HepG2 (cell line): ENCODE results near the gene UBE2O. TPM values are rescaled to one million over a fixed set of nuclear protein-coding genes. Genes with fewer than 3 reads are reported as not detected.

Source experiments
- ATAC-seq: fragments of 200-7000 bp; cut with Tn5 transposase; 3 replicates; pipeline ENCODE4 v1.9.1; 2020; ENCODE audit warnings: mild to moderate bottlenecking, moderate library complexity
- BruUV-seq: library from RNA; stranded (reverse); fragments of 400-500 nt; replicated peaks from 2 replicates; lab custom pipeline; 2021; lab: Mats Ljungman, UMichigan
- CTCF ChIA-PET: fragments of 300-600 bp; formaldehyde crosslinking; extraction: SDS; loops from one replicate; lab custom pipeline; 2021; ENCODE audit warnings: low total read pairs, inconsistent platforms, low intra/inter-chr PET ratio; lab: Yijun Ruan, JAX
- POLR2A ChIA-PET: fragments of 350-600 bp; sonication (Branson Sonifier 250); formaldehyde crosslinking; loops from one replicate; lab custom pipeline; 2020; ENCODE audit warnings: antibody characterized with exemption, inconsistent platforms; lab: Yijun Ruan, JAX
- DNase-seq: peaks from one replicate; pipeline ENCODE4 v3.0.0-alpha.2; 2015; ENCODE audit warnings: low spot score
- FAIRE-seq: peaks from 3 replicates; lab custom pipeline; 2011; peaks lifted over from hg19 to GRCh38; lab: Jason Lieb, UNC
- H2AFZ ChIP-seq: one replicate; pipeline ENCODE4 v1.6.1; 2011; ENCODE audit warnings: low read length, inconsistent platforms
- H3K27ac ChIP-seq: fragments of 300-600 bp; 3 replicates; pipeline ENCODE4 v1.8.0; 2011; ENCODE audit warnings: mixed run types, mild to moderate bottlenecking, mixed read lengths, low read length, inconsistent platforms; ENCODE audit not compliant: insufficient read depth; ENCODE audit errors: extremely low read length
- H3K27me3 ChIP-seq, 2 experiments: fragments of 200-600 bp in 1 of 2; 2 replicates in 1 of 2; 3 replicates in 1 of 2; pipeline versions ENCODE4 v1.6.0 to v1.8.0; 2011; ENCODE audit warnings: low read length in 2 of 2, mild to moderate bottlenecking in 2 of 2, moderate library complexity in 2 of 2, inconsistent platforms in 1 of 2; ENCODE audit not compliant: insufficient read depth in 2 of 2, control insufficient read depth in 1 of 2
- H3K36me3 ChIP-seq, 2 experiments: fragments of 200-600 bp in 1 of 2; replicated peaks in 1 of 2; 2 replicates in 1 of 2; 3 replicates in 1 of 2; pipeline versions ENCODE4 v1.5.1 to v1.8.0; 2011; ENCODE audit warnings: low read length in 2 of 2, inconsistent platforms in 1 of 2; ENCODE audit not compliant: insufficient read depth in 2 of 2, control insufficient read depth in 1 of 2
- H3K4me1 ChIP-seq: 2 replicates; pipeline ENCODE4 v1.5.1; 2012; ENCODE audit warnings: low read length, inconsistent platforms; ENCODE audit not compliant: insufficient read depth
- H3K4me2 ChIP-seq: 2 replicates; pipeline ENCODE4 v1.6.0; 2011; ENCODE audit warnings: low read depth, low read length, inconsistent platforms
- H3K4me3 ChIP-seq, 3 experiments: fragments of 200-600 bp in 1 of 3; sonication (generic), shearing (Covaris generic) in 1 of 3; replicated peaks in 1 of 3; 2 replicates each; pipeline ENCODE4 v1.5.1; 2011 to 2016; ENCODE audit warnings: low read length in 3 of 3, inconsistent platforms in 2 of 3, low read depth in 2 of 3, mild to moderate bottlenecking in 2 of 3, control low read depth in 1 of 3, mixed read lengths in 1 of 3; ENCODE audit not compliant: insufficient read depth in 1 of 3
- H3K79me2 ChIP-seq: one replicate; pipeline ENCODE4 v1.6.1; 2011; ENCODE audit warnings: low read length, inconsistent platforms; ENCODE audit not compliant: insufficient read depth
- H3K9ac ChIP-seq: 2 replicates; pipeline ENCODE4 v1.6.0; 2011; ENCODE audit warnings: mild to moderate bottlenecking, low read depth, low read length, inconsistent platforms; ENCODE audit not compliant: insufficient read depth
- H3K9me3 ChIP-seq: 2 replicates; pipeline ENCODE4 v1.5.1; 2012; ENCODE audit warnings: mild to moderate bottlenecking, low read length
- H4K20me1 ChIP-seq: 2 replicates; pipeline ENCODE4 v1.6.0; 2011; ENCODE audit warnings: inconsistent platforms, mild to moderate bottlenecking, low read length, moderate library complexity; ENCODE audit not compliant: insufficient read depth
- ARNT2 ChIP-seq: sonication (generic); formaldehyde crosslinking; IDR thresholded peaks from 2 replicates; pipeline ENCODE4 v1.8.0; 2022; ENCODE audit warnings: mild to moderate bottlenecking, low read depth, missing genetic modification reagents, moderate library complexity
- BRD4 ChIP-seq: sonication (generic); formaldehyde crosslinking; IDR thresholded peaks from 2 replicates; pipeline ENCODE4 v1.4.0; 2020; ENCODE audit warnings: missing genetic modification reagents
- EZH2 ChIP-seq: conservative IDR thresholded peaks from 2 replicates; pipeline ENCODE4 v1.6.1; 2012; ENCODE audit warnings: mild to moderate bottlenecking, low read depth, low read length, moderate library complexity
- KLF11 ChIP-seq: IDR thresholded peaks from 2 replicates; pipeline ENCODE4 v1.6.1; 2016; ENCODE audit warnings: missing compliant biosample characterization
- MATR3 ChIP-seq: sonication (generic); formaldehyde crosslinking; IDR thresholded peaks from 2 replicates; pipeline ENCODE4 v1.4.0; 2020; ENCODE audit warnings: missing genetic modification reagents
- NFE2L1 ChIP-seq: sonication (generic); formaldehyde crosslinking; IDR thresholded peaks from 2 replicates; pipeline ENCODE4 v1.4.0; 2020; ENCODE audit warnings: missing genetic modification reagents, mild to moderate bottlenecking, borderline replicate concordance
- PHF8 ChIP-seq: sonication (generic); formaldehyde crosslinking; IDR thresholded peaks from 2 replicates; pipeline ENCODE4 v1.5.0; 2020; ENCODE audit warnings: missing genetic modification reagents
- ZNF367 ChIP-seq: sonication (generic); formaldehyde crosslinking; IDR thresholded peaks from 2 replicates; pipeline ENCODE4 v1.4.0; 2020; ENCODE audit warnings: missing genetic modification reagents, borderline replicate concordance
- ZNF430 ChIP-seq: sonication (generic); formaldehyde crosslinking; IDR thresholded peaks from 2 replicates; pipeline ENCODE4 v1.9.0; 2021; ENCODE audit warnings: mild to moderate bottlenecking, missing genetic modification reagents
- ZNF616 ChIP-seq: sonication (generic); formaldehyde crosslinking; IDR thresholded peaks from 2 replicates; pipeline ENCODE4 v1.5.0; 2020; ENCODE audit warnings: low read depth, mild to moderate bottlenecking, missing genetic modification reagents
- ZNF652 ChIP-seq: IDR thresholded peaks from 2 replicates; pipeline ENCODE4 v1.6.1; 2016; ENCODE audit warnings: low read depth, borderline replicate concordance
- ZNF776 ChIP-seq: sonication (generic); formaldehyde crosslinking; IDR thresholded peaks from 2 replicates; pipeline ENCODE4 v1.4.0; 2020; ENCODE audit warnings: mild to moderate bottlenecking, missing genetic modification reagents
- ZNF850 ChIP-seq: sonication (generic); formaldehyde crosslinking; conservative IDR thresholded peaks from 2 replicates; pipeline ENCODE4 v1.9.0; 2021; ENCODE audit warnings: mild to moderate bottlenecking, missing genetic modification reagents
- ZSCAN22 ChIP-seq: sonication (generic); formaldehyde crosslinking; IDR thresholded peaks from 2 replicates; pipeline ENCODE4 v1.4.0; 2020; ENCODE audit warnings: mild to moderate bottlenecking, missing genetic modification reagents
- WGBS: methylation state at CpG from one replicate; pipeline ENCODE4 v1.1.6; 2017; ENCODE audit warnings: low lambda C conversion rate; 5-methylcytosine and 5-hydroxymethylcytosine counted together
- in situ Hi-C: cut with HindIII; loops from 2 replicates; pipeline ENCODE4 v1.10.0; 2017; ENCODE audit warnings: low pct_unique_long_range_greater_than_20kb; ENCODE audit not compliant: extremely low pct_ligation_motif_present
- intact Hi-C: fragments of 100-400 bp; cut with micrococcal nuclease; formaldehyde crosslinking; loops from one replicate; pipeline ENCODE4 v1.10.0; 2022; ENCODE audit not compliant: unreplicated experiment
- polyA plus RNA-seq, 8 experiments: library from polyadenylated mRNA; depleted of rRNA in 3 of 8; stranded (reverse) in 7 of 8; unstranded in 1 of 8; fragments of >200 nt; fragmentation: Illumina TruSeq in 4 of 8; extraction: Trizol in 4 of 8; gene quantifications; 2 replicates each; pipeline versions ENCODE4 v1.2.1 to v1.2.3, GENCODE V29; 2011 to 2016; ENCODE audit warnings: low read depth in 4 of 8, missing spikeins in 1 of 8, mixed read lengths in 1 of 8; ENCODE audit not compliant: insufficient read depth in 1 of 8
- total RNA-seq, 5 experiments: library from RNA; depleted of rRNA; stranded (reverse); fragments of >200 nt; fragmentation: Illumina TruSeq; extraction: Trizol; gene quantifications; 2 replicates each; pipeline ENCODE4 v1.2.3, GENCODE V29; 2016; ENCODE audit warnings: low read depth in 1 of 5
- TF ChIP-seq, protein P1 (sequence below): sonication (generic); formaldehyde crosslinking; IDR thresholded peaks from 2 replicates; pipeline ENCODE4 v1.8.1; 2023; ENCODE audit warnings: mild to moderate bottlenecking, missing genetic modification reagents
- TF ChIP-seq, protein P2 (sequence below): IDR thresholded peaks from 2 replicates; pipeline ENCODE4 v1.6.1; 2016; ENCODE audit warnings: control low read depth
- TF ChIP-seq, protein P3 (sequence below): IDR thresholded peaks from 2 replicates; pipeline ENCODE4 v1.6.1; 2016; ENCODE audit warnings: missing genetic modification reagents, missing compliant biosample characterization
- TF ChIP-seq, protein P4 (sequence below): sonication (generic); formaldehyde crosslinking; IDR thresholded peaks from 2 replicates; pipeline ENCODE4 v1.4.0; 2020; ENCODE audit warnings: missing genetic modification reagents

UBE2O gene
- total and polyA plus RNA-seq, 2 of the 13 experiments (the other 11 are each of a cell fraction or from before 2014, with no cell fraction given) = 21.5 to 23.5 TPM

DNA sequence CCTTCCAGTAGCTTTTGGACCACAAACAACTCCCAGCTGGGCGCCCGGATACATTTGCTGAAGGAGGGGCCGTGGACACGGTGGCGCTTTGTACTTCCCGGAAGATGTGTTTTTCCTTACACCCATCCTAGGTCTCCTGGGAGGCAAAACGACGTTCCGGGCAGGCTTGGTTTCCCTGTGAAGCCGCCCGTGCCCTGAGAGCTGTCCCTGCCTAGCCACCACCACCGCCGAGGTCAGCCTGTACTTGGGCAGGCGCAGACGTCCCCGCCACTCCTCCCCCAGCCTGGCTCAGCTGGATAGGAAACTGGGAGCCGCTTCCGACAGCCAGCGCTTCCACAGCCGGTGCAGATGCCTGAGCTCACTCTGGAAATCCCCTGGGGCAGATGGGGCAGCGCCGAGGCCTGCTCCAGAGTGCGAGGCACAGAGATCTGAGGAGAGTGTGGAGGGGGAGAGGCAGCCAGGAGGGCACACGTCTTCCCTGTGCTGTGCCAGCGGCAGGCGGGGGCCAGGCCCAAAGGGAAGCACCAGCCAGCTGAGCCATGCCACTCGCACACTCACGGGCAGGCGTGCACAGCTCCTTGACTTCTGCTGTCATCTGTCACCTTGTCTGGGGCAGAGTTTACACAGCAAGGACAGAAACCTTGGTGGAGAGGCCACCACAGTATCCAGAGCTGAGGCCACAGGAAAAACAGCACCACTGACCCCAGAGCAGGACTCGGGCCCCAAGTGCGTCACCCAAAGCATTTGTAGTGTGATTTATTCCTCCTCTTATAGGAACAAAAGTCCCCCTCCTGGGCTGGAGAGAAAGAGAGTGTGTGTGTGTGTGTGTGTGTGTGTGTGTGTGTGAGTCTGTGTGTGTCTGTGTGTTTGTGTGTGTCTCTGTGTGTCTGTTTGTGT is 45.3 kb upstream of the UBE2O start:
- Histone ChIP-seq H3K4me3 (peak overlapping the region; percentile 13 to 99 (median 35)), H3K27ac (peak overlapping the region; percentile 61), H3K27me3 (no peaks in the 10 kb centered on the region; a peak in 1 of 5 replicates), H3K9me3 (no peaks in the 10 kb centered on the region), H3K4me2 (peak overlapping the region; percentile 93), H3K79me2 (peaks cover 29% of the 10 kb centered on the region), H3K36me3 (0 out of 5 replicates have a peak, but pooled peaks cover 0 to 1% of the 10 kb centered on the region in 2 experiments), H3K4me1 (peaks cover 70% of the 10 kb centered on the region), H4K20me1 (peaks cover 21% of the 10 kb centered on the region; the same call in 1 of the 2 replicates), H2AFZ (no peak overlapping the region), H3K9ac (peak overlapping the region; percentile 91)
- ChIA-PET POLR2A (interaction anchor here (0.6 to 8.2 kb wide), 31 partner anchors 9 to 578 kb away, joined by 3 to 252 read pairs (median 8); partner anchors contain the start of genes AANAT, MFSD11, PRPSAP1 and SPHK1), CTCF (interaction anchor here (1.2 kb wide), 1 partner anchor 32 kb away, joined by 3 read pairs; no protein-coding TSS in a partner anchor)
- BruUV-seq = TSS peak; percentile 60
- in situ Hi-C loops = no loop called here
- 12% methylated on average over 18 of the region's 31 CpGs for WGBS
- intact Hi-C loops = no loop called here
- FAIRE-seq (peak; percentile 42), DNase-seq (peak; percentile 55), ATAC-seq (peak; percentile 51)
- TF ChIP-seq ZNF850 (CRISPR knock-in tag) (no peak), NFE2L1 (CRISPR knock-in tag) (peak; percentile 23; the same call in 1 of the 2 replicates), PHF8 (CRISPR knock-in tag) (no peak), BRD4 (peak; percentile 81; the same call in 1 of the 2 replicates), ZSCAN22 (no peak), EZH2 (no peak), ZNF616 (peak; percentile 93), ZNF430 (CRISPR knock-in tag) (peak; percentile 86), ZNF652 (CRISPR knock-in tag) (no peak), MATR3 (CRISPR knock-in tag) (0 out of 2 replicates have a peak, but pooled peaks have one; percentile 63), KLF11 (CRISPR knock-in tag) (no peak; the same call in 1 of the 2 replicates), ARNT2 (peak; percentile 79; the same call in 1 of the 2 replicates), ZNF367 (peak; percentile 25; the same call in 1 of the 2 replicates), ZNF776 (CRISPR knock-in tag) (no peak; the same call in 1 of the 2 replicates)
- TF ChIP-seq, protein P1, sequence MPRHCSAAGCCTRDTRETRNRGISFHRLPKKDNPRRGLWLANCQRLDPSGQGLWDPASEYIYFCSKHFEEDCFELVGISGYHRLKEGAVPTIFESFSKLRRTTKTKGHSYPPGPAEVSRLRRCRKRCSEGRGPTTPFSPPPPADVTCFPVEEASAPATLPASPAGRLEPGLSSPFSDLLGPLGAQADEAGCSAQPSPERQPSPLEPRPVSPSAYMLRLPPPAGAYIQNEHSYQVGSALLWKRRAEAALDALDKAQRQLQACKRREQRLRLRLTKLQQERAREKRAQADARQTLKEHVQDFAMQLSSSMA = no peak
- TF ChIP-seq, protein P2, sequence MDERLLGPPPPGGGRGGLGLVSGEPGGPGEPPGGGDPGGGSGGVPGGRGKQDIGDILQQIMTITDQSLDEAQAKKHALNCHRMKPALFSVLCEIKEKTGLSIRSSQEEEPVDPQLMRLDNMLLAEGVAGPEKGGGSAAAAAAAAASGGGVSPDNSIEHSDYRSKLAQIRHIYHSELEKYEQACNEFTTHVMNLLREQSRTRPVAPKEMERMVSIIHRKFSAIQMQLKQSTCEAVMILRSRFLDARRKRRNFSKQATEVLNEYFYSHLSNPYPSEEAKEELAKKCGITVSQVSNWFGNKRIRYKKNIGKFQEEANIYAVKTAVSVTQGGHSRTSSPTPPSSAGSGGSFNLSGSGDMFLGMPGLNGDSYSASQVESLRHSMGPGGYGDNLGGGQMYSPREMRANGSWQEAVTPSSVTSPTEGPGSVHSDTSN = no peak; the same call in 1 of the 2 replicates
- TF ChIP-seq, protein P3, sequence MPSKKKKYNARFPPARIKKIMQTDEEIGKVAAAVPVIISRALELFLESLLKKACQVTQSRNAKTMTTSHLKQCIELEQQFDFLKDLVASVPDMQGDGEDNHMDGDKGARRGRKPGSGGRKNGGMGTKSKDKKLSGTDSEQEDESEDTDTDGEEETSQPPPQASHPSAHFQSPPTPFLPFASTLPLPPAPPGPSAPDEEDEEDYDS = peak; percentile 30; the same call in 1 of the 2 replicates
- TF ChIP-seq, protein P4, sequence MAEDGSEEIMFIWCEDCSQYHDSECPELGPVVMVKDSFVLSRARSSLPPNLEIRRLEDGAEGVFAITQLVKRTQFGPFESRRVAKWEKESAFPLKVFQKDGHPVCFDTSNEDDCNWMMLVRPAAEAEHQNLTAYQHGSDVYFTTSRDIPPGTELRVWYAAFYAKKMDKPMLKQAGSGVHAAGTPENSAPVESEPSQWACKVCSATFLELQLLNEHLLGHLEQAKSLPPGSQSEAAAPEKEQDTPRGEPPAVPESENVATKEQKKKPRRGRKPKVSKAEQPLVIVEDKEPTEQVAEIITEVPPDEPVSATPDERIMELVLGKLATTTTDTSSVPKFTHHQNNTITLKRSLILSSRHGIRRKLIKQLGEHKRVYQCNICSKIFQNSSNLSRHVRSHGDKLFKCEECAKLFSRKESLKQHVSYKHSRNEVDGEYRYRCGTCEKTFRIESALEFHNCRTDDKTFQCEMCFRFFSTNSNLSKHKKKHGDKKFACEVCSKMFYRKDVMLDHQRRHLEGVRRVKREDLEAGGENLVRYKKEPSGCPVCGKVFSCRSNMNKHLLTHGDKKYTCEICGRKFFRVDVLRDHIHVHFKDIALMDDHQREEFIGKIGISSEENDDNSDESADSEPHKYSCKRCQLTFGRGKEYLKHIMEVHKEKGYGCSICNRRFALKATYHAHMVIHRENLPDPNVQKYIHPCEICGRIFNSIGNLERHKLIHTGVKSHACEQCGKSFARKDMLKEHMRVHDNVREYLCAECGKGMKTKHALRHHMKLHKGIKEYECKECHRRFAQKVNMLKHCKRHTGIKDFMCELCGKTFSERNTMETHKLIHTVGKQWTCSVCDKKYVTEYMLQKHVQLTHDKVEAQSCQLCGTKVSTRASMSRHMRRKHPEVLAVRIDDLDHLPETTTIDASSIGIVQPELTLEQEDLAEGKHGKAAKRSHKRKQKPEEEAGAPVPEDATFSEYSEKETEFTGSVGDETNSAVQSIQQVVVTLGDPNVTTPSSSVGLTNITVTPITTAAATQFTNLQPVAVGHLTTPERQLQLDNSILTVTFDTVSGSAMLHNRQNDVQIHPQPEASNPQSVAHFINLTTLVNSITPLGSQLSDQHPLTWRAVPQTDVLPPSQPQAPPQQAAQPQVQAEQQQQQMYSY (CRISPR knock-in tag) = no peak
